GM23338 (cell line): ENCODE results near the gene CPD. TPM values are rescaled to one million over a fixed set of nuclear protein-coding genes. Genes with fewer than 3 reads are reported as not detected.

Experiments used
- ATAC-seq: fragments of 200-7000 bp; cut with Tn5 transposase; 3 replicates; pipeline ENCODE4 v1.9.1; 2020
- DNase-seq: peaks from one replicate; pipeline ENCODE4 v3.0.0-alpha.2; 2015; ENCODE audit warnings: low spot score
- H2AFZ ChIP-seq: fragments of 200-600 bp; sonication (generic); 2 replicates; pipeline ENCODE4 v1.8.0; 2016; ENCODE audit warnings: antibody characterized with exemption, mild to moderate bottlenecking, moderate library complexity
- H3F3A ChIP-seq: fragments of 200-600 bp; sonication (generic); replicated peaks from 2 replicates; pipeline ENCODE4 v1.8.0; 2017; ENCODE audit warnings: antibody characterized with exemption, mixed run types, low read depth
- H3K27ac ChIP-seq: fragments of 200-600 bp; sonication (generic); 2 replicates; pipeline ENCODE4 v1.6.1; 2016; ENCODE audit warnings: low read depth
- H3K27me3 ChIP-seq: fragments of 200-600 bp; sonication (generic); 2 replicates; pipeline ENCODE4 v1.8.0; 2016; ENCODE audit warnings: mild to moderate bottlenecking, mixed run types, moderate library complexity; ENCODE audit not compliant: insufficient read depth
- H3K36me3 ChIP-seq: fragments of 200-600 bp; sonication (generic); 2 replicates; pipeline ENCODE4 v1.8.0; 2016; ENCODE audit warnings: mild to moderate bottlenecking; ENCODE audit not compliant: insufficient read depth
- H3K4me1 ChIP-seq: fragments of 200-600 bp; sonication (generic); 2 replicates; pipeline ENCODE4 v1.8.0; 2016; ENCODE audit warnings: mild to moderate bottlenecking, moderate library complexity; ENCODE audit not compliant: insufficient read depth
- H3K4me2 ChIP-seq: fragments of 200-600 bp; sonication (generic); 2 replicates; pipeline ENCODE4 v1.7.1; 2017; ENCODE audit warnings: mixed run types
- H3K4me3 ChIP-seq: fragments of 200-600 bp; sonication (generic); 2 replicates; pipeline ENCODE4 v1.6.1; 2016; ENCODE audit warnings: mixed run types
- H3K79me2 ChIP-seq: fragments of 200-600 bp; sonication (generic); replicated peaks from 2 replicates; pipeline ENCODE4 v1.8.0; 2017; ENCODE audit warnings: mild to moderate bottlenecking; ENCODE audit not compliant: insufficient read depth
- H3K9me2 ChIP-seq: fragments of 200-600 bp; sonication (generic); 2 replicates; pipeline ENCODE4 v1.8.0; 2017; ENCODE audit not compliant: insufficient read depth
- H4K20me1 ChIP-seq: fragments of 200-600 bp; sonication (generic); replicated peaks from 2 replicates; pipeline ENCODE4 v1.8.0; 2017; ENCODE audit warnings: mild to moderate bottlenecking; ENCODE audit not compliant: insufficient read depth
- H3K27ac Mint-ChIP-seq: 2 replicates; pipeline ENCODE4 v1.8.0; 2020; ENCODE audit warnings: inconsistent platforms, mild to moderate bottlenecking, moderate library complexity, mixed read lengths
- H3K27me3 Mint-ChIP-seq: 3 replicates; pipeline ENCODE4 v1.8.0; 2022; ENCODE audit warnings: low read depth, mild to moderate bottlenecking, moderate library complexity, mixed read lengths, inconsistent platforms; ENCODE audit not compliant: insufficient read depth, poor library complexity
- H3K36me3 Mint-ChIP-seq: 3 replicates; pipeline ENCODE4 v1.8.0; 2021; ENCODE audit warnings: low read depth, mild to moderate bottlenecking, inconsistent platforms, moderate library complexity, mixed read lengths
- H3K4me1 Mint-ChIP-seq: 3 replicates; pipeline ENCODE4 v1.8.0; 2020; ENCODE audit warnings: mild to moderate bottlenecking, inconsistent platforms, mixed read lengths
- H3K4me3 Mint-ChIP-seq: 3 replicates; pipeline ENCODE4 v1.8.0; 2021; ENCODE audit warnings: moderate library complexity, mild to moderate bottlenecking, inconsistent platforms, mixed read lengths
- H3K9me3 Mint-ChIP-seq: 3 replicates; pipeline ENCODE4 v1.8.0; 2020; ENCODE audit warnings: moderate library complexity, mild to moderate bottlenecking, inconsistent platforms, mixed read lengths
- CREB1 ChIP-seq: fragments of 250-450 bp; sonication (Bioruptor Pico); IDR thresholded peaks from 2 replicates; pipeline ENCODE4 v1.5.0; 2020; ENCODE audit warnings: low read depth, mild to moderate bottlenecking, moderate library complexity
- ETS1 ChIP-seq: IDR thresholded peaks from 2 replicates; pipeline ENCODE4 v1.6.1; 2016; ENCODE audit warnings: antibody characterized with exemption
- POLR2AphosphoS5 ChIP-seq: IDR thresholded peaks from 2 replicates; pipeline ENCODE4 v1.6.1; 2016; ENCODE audit warnings: antibody characterized with exemption, low read depth
- REST ChIP-seq: IDR thresholded peaks from one replicate; pipeline ENCODE4 v1.6.1; 2018; ENCODE audit warnings: antibody characterized with exemption; ENCODE audit not compliant: unreplicated experiment
- STAT1 ChIP-seq: IDR thresholded peaks from one replicate; pipeline ENCODE4 v1.6.1; 2016; ENCODE audit warnings: antibody characterized with exemption; ENCODE audit not compliant: unreplicated experiment
- ZNF462 ChIP-seq: fragments of 250-450 bp; sonication (Bioruptor Pico); IDR thresholded peaks from 2 replicates; pipeline ENCODE4 v1.5.0; 2020; ENCODE audit warnings: mild to moderate bottlenecking, moderate library complexity
- polyA plus RNA-seq: library from polyadenylated mRNA; unstranded; fragments of >200 nt; fragmentation: Nextera tagmentation; extraction: Ambion mirVana; gene quantifications from 2 replicates; pipeline ENCODE4 v1.2.1, GENCODE V29; 2016
- total RNA-seq: library from RNA; depleted of rRNA; stranded (reverse); fragments of >200 nt; shearing (Covaris generic); gene quantifications from 2 replicates; pipeline ENCODE4 v1.2.3, GENCODE V29; 2014

CPD gene
- total and polyA plus RNA-seq, 2 experiments from 2014 or later = 6.2 to 57.8 TPM

- no peak for DNase-seq
- Histone ChIP-seq H3K36me3 (no peaks in the 10 kb centered on the region; the same call in 1 of the 2 replicates), H3K27ac (no peak overlapping the region), H3K79me2 (no peaks in the 10 kb centered on the region; the same call in 1 of the 2 replicates), H4K20me1 (no peaks in the 10 kb centered on the region; the same call in 1 of the 2 replicates), H3K27me3 (no peaks in the 10 kb centered on the region), H2AFZ (no peak overlapping the region), H3K4me1 (peaks cover 21% of the 10 kb centered on the region), H3F3A (no peaks in the 10 kb centered on the region), H3K4me2 (no peak overlapping the region), H3K4me3 (no peak overlapping the region), H3K9me2 (no peaks in the 10 kb centered on the region)
- H3K27me3 Mint-ChIP-seq = peaks cover 4% of the 10 kb centered on the region
- H3K36me3 Mint-ChIP-seq = peaks cover 14% of the 10 kb centered on the region; the same call in 2 of the 3 replicates
- TF ChIP-seq STAT1 (no peak), REST (no peak), ZNF462 (CRISPR knock-in tag) (no peak), POLR2AphosphoS5 (no peak), CREB1 (CRISPR knock-in tag) (no peak), ETS1 (no peak)
- no peaks in the 10 kb centered on the region for H3K9me3 Mint-ChIP-seq
- no peak overlapping the region for H3K4me3 Mint-ChIP-seq
- peaks cover 10% of the 10 kb centered on the region; the same call in 2 of the 3 replicates for H3K4me1 Mint-ChIP-seq
- no peak for ATAC-seq
- no peak overlapping the region for H3K27ac Mint-ChIP-seq
These were observed 22.4 kb downstream of the CPD start for GRCh38 chr17:30401097-30401496.
